Activated naive CD8-positive, alpha-beta T cell treated with anti-CD3 and anti-CD28 coated beads, Interleukin-2, amount 10 ng/mL, durations not matched to agents 7 days and 5 days (primary cell): Measurements from ENCODE around the gene TMCC3. TPM values are rescaled to one million over a fixed set of nuclear protein-coding genes. Genes with fewer than 3 reads are reported as not detected.
A peak's percentile ranks its signal among the peaks of the same experiment; 100 is the strongest.

ENCODE experiments used
- ATAC-seq: fragments of 150-1000 bp; cut with Tn5 transposase; one replicate; pipeline ENCODE4 v1.10.0; 2021; ENCODE audit warnings: low read depth, moderate library complexity
- POLR2A ChIA-PET: fragments of 350-600 bp; sonication (Branson Sonifier 250); formaldehyde crosslinking; loops from one replicate; lab custom pipeline; 2021; ENCODE audit warnings: antibody characterized with exemption; lab: Charles Lee
- DNase-seq: peaks from one replicate; pipeline ENCODE4 v3.0.0; 2021
- H3K27ac Mint-ChIP-seq: one replicate; pipeline ENCODE4 v1.8.0; 2022; ENCODE audit warnings: mild to moderate bottlenecking, mixed read lengths
- H3K27me3 Mint-ChIP-seq: one replicate; pipeline ENCODE4 v1.8.0; 2022; ENCODE audit warnings: mild to moderate bottlenecking, moderate library complexity, mixed read lengths
- H3K36me3 Mint-ChIP-seq: one replicate; pipeline ENCODE4 v1.8.0; 2021; ENCODE audit warnings: mild to moderate bottlenecking, mixed read lengths
- H3K4me1 Mint-ChIP-seq: one replicate; pipeline ENCODE4 v1.8.0; 2021; ENCODE audit warnings: mixed read lengths
- H3K4me3 Mint-ChIP-seq: one replicate; pipeline ENCODE4 v1.8.0; 2022; ENCODE audit warnings: mild to moderate bottlenecking, moderate library complexity, mixed read lengths
- H3K9me3 Mint-ChIP-seq: one replicate; pipeline ENCODE4 v1.8.0; 2021; ENCODE audit warnings: mixed read lengths
- total RNA-seq, 2 experiments: library from RNA; stranded (reverse); gene quantifications; one replicate each; pipeline ENCODE4 v1.2.3, GENCODE V29; 2021

TMCC3 gene
- total RNA-seq, 2 experiments from 2014 or later: 0.83 to 1.8 TPM

GRCh38 chr12:94582591-94582990 is 67.8 kb downstream of the TMCC3 start:
- no peak for ATAC-seq
- Mint-ChIP-seq H3K4me3 (no peak overlapping the region), H3K4me1 (no peaks in the 10 kb centered on the region), H3K27me3 (peaks cover 7% of the 10 kb centered on the region), H3K9me3 (no peaks in the 10 kb centered on the region), H3K27ac (no peak overlapping the region), H3K36me3 (no peaks in the 10 kb centered on the region)
- DNase-seq: no peak
- POLR2A ChIA-PET: no interaction called here

DNA sequence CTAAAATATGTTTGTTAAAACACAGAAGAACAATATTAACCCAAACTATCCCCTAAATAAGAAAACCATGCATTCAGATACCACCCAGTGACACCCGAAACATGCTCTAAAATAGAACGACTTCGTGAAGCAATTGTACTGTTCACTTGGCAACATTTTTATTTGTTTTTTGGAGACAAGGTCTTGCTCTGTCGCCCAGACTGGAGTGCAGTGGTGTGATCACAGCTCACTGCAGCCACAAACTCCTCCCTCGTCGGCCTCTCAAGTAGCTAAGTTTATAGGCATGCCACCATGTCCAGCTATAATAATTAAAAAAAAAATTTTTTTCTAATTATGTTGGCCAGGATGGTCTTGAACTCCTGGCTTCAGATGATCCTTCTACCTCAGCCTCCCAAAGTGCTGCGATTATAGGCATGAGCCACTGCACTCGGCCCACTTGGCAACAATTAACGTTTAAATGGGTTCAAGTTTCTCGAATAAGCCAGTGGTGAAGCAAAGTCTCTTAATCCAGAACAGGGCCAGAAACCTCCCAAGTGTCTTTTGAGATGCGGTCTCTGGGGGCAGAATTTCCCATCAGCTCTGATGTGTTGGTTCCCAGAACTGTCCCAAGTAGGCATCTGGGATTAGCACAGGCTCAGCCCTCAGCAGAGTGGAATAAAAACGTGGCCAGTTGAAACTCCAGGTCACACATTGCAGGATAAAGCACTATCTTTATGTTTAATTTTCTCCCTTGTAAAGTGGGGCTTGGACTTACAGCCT is 74.5 kb downstream of the TMCC3 start:
- H3K4me3 Mint-ChIP-seq: no peak overlapping the region
- H3K9me3 Mint-ChIP-seq: no peaks in the 10 kb centered on the region
- peaks cover 17% of the 10 kb centered on the region for H3K27me3 Mint-ChIP-seq
- H3K4me1 Mint-ChIP-seq: no peaks in the 10 kb centered on the region
- H3K27ac Mint-ChIP-seq: no peak overlapping the region
- no peak for ATAC-seq
- no peak for DNase-seq
- H3K36me3 Mint-ChIP-seq: no peaks in the 10 kb centered on the region
- POLR2A ChIA-PET: no interaction called here

- Mint-ChIP-seq H3K4me3 (no peak overlapping the region), H3K36me3 (no peaks in the 10 kb centered on the region), H3K27me3 (peaks cover 17% of the 10 kb centered on the region), H3K9me3 (no peaks in the 10 kb centered on the region), H3K4me1 (no peaks in the 10 kb centered on the region), H3K27ac (no peak overlapping the region)
- DNase-seq (no peak), ATAC-seq (no peak)
- POLR2A ChIA-PET: no interaction called here
These were observed 75.3 kb downstream of the TMCC3 start for GRCh38 chr12:94575024-94575423.

GRCh38 chr12:94571556-94571955 is 78.8 kb downstream of the TMCC3 start:
- Mint-ChIP-seq H3K36me3 (no peaks in the 10 kb centered on the region), H3K4me3 (no peak overlapping the region), H3K4me1 (no peaks in the 10 kb centered on the region), H3K27me3 (peaks cover 36% of the 10 kb centered on the region), H3K9me3 (no peaks in the 10 kb centered on the region), H3K27ac (no peak overlapping the region)
- POLR2A ChIA-PET: no interaction called here
- no peak for DNase-seq
- ATAC-seq: no peak

DNA sequence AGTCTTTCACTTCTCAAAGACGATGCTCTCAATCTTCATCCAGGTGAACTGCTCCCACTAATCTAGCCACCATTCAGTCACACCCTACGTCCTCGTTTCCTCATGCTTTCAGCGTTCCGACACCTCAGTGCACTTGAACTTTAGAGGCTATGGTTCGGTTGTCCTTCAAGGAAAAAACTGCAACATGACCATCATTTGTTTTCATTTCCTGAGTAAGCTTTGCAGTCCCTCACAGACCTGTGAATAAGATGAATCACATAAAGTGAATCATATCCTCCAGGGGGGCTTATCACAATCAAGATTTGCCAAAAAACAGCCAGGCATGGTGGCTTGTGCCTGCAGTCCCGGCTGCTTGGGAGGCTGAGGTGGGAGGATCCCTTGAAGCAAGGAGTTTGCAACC is 80.2 kb downstream of the TMCC3 start:
- H3K27ac Mint-ChIP-seq: no peak overlapping the region
- no peak for DNase-seq
- H3K4me1 Mint-ChIP-seq: no peaks in the 10 kb centered on the region
- H3K9me3 Mint-ChIP-seq: no peaks in the 10 kb centered on the region
- H3K27me3 Mint-ChIP-seq: peaks cover 39% of the 10 kb centered on the region
- H3K4me3 Mint-ChIP-seq: no peak overlapping the region
- no peak for ATAC-seq
- no peaks in the 10 kb centered on the region for H3K36me3 Mint-ChIP-seq
- POLR2A ChIA-PET: no interaction called here

- DNase-seq (no peak), ATAC-seq (no peak)
- Mint-ChIP-seq H3K4me1 (no peaks in the 10 kb centered on the region), H3K4me3 (no peak overlapping the region), H3K27ac (no peak overlapping the region), H3K9me3 (no peaks in the 10 kb centered on the region), H3K27me3 (peaks cover 40% of the 10 kb centered on the region), H3K36me3 (no peaks in the 10 kb centered on the region)
- POLR2A ChIA-PET: no interaction called here
These were observed 82.6 kb downstream of the TMCC3 start for GRCh38 chr12:94567761-94568160.

DNA sequence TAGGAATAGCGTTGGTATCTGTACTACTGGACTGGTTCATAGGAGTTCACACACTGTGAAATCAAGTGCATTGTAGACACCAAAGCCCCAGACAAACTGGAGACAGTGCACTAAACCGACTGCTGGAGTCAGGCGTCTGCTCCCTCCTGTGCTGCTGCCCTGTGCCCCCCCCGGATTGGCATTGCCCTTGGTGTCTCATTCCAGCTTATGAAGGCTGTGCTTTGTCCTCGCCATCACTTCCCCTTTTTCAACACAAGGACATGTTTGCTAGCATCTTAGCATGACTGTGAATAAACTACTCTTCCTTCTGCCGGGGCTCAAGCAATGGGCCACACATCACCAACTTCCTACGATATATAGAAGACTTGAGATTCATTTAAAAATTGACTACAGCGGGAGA is 84.0 kb downstream of the TMCC3 start:
- no peaks in the 10 kb centered on the region for H3K9me3 Mint-ChIP-seq
- H3K27me3 Mint-ChIP-seq: peaks cover 40% of the 10 kb centered on the region
- POLR2A ChIA-PET: no interaction called here
- H3K36me3 Mint-ChIP-seq: no peaks in the 10 kb centered on the region
- no peak for ATAC-seq
- H3K4me1 Mint-ChIP-seq: no peaks in the 10 kb centered on the region
- no peak for DNase-seq
- H3K27ac Mint-ChIP-seq: no peak overlapping the region
- no peak overlapping the region for H3K4me3 Mint-ChIP-seq

DNA sequence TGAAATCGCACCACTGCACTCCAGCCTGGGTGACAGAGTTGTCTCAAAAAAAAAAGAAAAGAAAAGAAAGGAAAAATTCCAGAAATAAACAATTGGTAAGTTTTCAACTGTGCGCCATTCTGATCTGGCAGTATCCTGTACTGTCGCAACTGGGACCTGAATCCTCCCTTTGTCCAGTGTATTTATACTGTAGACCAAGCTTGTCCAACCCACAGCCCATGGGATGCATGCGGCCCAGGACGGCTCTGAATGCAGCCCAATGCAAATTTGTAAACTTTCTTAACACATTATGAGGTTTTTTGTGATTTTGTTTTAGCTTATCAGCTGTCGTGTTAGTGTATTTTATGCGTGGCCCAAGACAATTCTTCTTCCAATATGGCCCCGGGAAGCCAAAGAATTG is 84.7 kb downstream of the TMCC3 start:
- peaks cover 40% of the 10 kb centered on the region for H3K27me3 Mint-ChIP-seq
- POLR2A ChIA-PET: no interaction called here
- no peaks in the 10 kb centered on the region for H3K4me1 Mint-ChIP-seq
- H3K36me3 Mint-ChIP-seq: no peaks in the 10 kb centered on the region
- H3K4me3 Mint-ChIP-seq: no peak overlapping the region
- no peak for ATAC-seq
- no peaks in the 10 kb centered on the region for H3K9me3 Mint-ChIP-seq
- no peak for DNase-seq
- no peak overlapping the region for H3K27ac Mint-ChIP-seq

DNA sequence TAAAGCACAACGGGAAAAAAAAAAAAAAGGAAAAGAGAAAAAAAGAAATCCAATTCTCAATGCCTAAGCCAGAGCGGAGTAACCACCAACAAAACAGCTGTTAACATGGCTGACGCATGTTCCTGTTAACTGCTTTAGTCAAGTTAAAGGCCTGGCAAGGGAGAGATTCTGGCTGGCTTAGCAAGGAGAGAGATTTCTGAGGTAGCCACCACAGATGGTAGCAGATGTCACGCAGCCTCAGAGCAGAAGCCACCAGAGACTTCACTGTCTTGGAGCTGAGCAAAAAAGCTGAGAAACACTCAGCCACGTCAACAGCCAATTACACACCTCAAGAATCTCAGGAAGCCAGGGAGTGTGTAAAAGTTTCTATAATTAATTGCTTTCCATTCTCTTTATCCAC is 87.1 kb downstream of the TMCC3 start:
- POLR2A ChIA-PET: no interaction called here
- no peak for ATAC-seq
- Mint-ChIP-seq H3K4me3 (no peak overlapping the region), H3K9me3 (no peaks in the 10 kb centered on the region), H3K36me3 (no peaks in the 10 kb centered on the region), H3K27me3 (peaks cover 43% of the 10 kb centered on the region), H3K27ac (no peak overlapping the region), H3K4me1 (no peaks in the 10 kb centered on the region)
- no peak for DNase-seq

- DNase-seq (no peak), ATAC-seq (no peak)
- Mint-ChIP-seq H3K4me3 (no peak overlapping the region), H3K36me3 (no peaks in the 10 kb centered on the region), H3K27ac (no peak overlapping the region), H3K9me3 (no peaks in the 10 kb centered on the region), H3K4me1 (no peaks in the 10 kb centered on the region), H3K27me3 (peaks cover 43% of the 10 kb centered on the region)
- POLR2A ChIA-PET: no interaction called here
These were observed 88.4 kb downstream of the TMCC3 start for GRCh38 chr12:94561943-94562411.

GRCh38 chr12:94560431-94561221 is 89.7 kb downstream of the TMCC3 start:
- ATAC-seq (peak; percentile 42), DNase-seq (no peak)
- H3K4me3 Mint-ChIP-seq: no peak overlapping the region
- H3K27ac Mint-ChIP-seq: no peak overlapping the region
- H3K9me3 Mint-ChIP-seq: no peaks in the 10 kb centered on the region
- POLR2A ChIA-PET: no interaction called here
- no peaks in the 10 kb centered on the region for H3K36me3 Mint-ChIP-seq
- peaks cover 42% of the 10 kb centered on the region for H3K27me3 Mint-ChIP-seq
- H3K4me1 Mint-ChIP-seq: no peaks in the 10 kb centered on the region

- ATAC-seq (no peak), DNase-seq (no peak)
- H3K27ac Mint-ChIP-seq: no peak overlapping the region
- POLR2A ChIA-PET: no interaction called here
- H3K4me3 Mint-ChIP-seq: no peak overlapping the region
- no peaks in the 10 kb centered on the region for H3K9me3 Mint-ChIP-seq
- no peaks in the 10 kb centered on the region for H3K36me3 Mint-ChIP-seq
- H3K4me1 Mint-ChIP-seq: no peaks in the 10 kb centered on the region
- peaks cover 33% of the 10 kb centered on the region for H3K27me3 Mint-ChIP-seq
These were observed 91.7 kb downstream of the TMCC3 start for GRCh38 chr12:94558612-94559011.

GRCh38 chr12:94557746-94558295 is 92.5 kb downstream of the TMCC3 start:
- H3K36me3 Mint-ChIP-seq: no peaks in the 10 kb centered on the region
- no peaks in the 10 kb centered on the region for H3K9me3 Mint-ChIP-seq
- H3K4me1 Mint-ChIP-seq: no peaks in the 10 kb centered on the region
- H3K27ac Mint-ChIP-seq: no peak overlapping the region
- POLR2A ChIA-PET: no interaction called here
- ATAC-seq (no peak), DNase-seq (no peak)
- no peak overlapping the region for H3K4me3 Mint-ChIP-seq
- peaks cover 31% of the 10 kb centered on the region for H3K27me3 Mint-ChIP-seq

GRCh38 chr12:94555687-94556086 is 94.7 kb downstream of the TMCC3 start:
- Mint-ChIP-seq H3K27me3 (peaks cover 31% of the 10 kb centered on the region), H3K4me3 (no peak overlapping the region), H3K36me3 (no peaks in the 10 kb centered on the region), H3K27ac (no peak overlapping the region), H3K9me3 (no peaks in the 10 kb centered on the region), H3K4me1 (peaks cover 3% of the 10 kb centered on the region)
- ATAC-seq: no peak
- no peak for DNase-seq
- POLR2A ChIA-PET: no interaction called here
